Caco-2 (cell line): ENCODE results near the gene MBOAT1. TPM values are rescaled to one million over a fixed set of nuclear protein-coding genes. Genes with fewer than 3 reads are reported as not detected.

Experiments used
- BruUV-seq: library from RNA; stranded (reverse); fragments of 400-500 nt; replicated peaks from 2 replicates; lab custom pipeline; 2021; lab: Mats Ljungman, UMichigan
- CTCF ChIA-PET: fragments of 300-600 bp; sonication (Branson Sonifier 250); formaldehyde crosslinking; loops from one replicate; lab custom pipeline; 2022; ENCODE audit warnings: antibody characterized with exemption; lab: Charles Lee
- POLR2A ChIA-PET: fragments of 300-600 bp; sonication (Branson Sonifier 250); formaldehyde crosslinking; loops from one replicate; lab custom pipeline; 2022; ENCODE audit warnings: antibody characterized with exemption; lab: Charles Lee
- DNase-seq, 2 experiments: peaks; one replicate each; pipeline versions ENCODE4 v3.0.0 to v3.0.0-alpha.2; 2020 to 2022
- H3K27me3 ChIP-seq: replicated peaks from 2 replicates; pipeline ENCODE4 v1.6.0; 2011; ENCODE audit warnings: low read length; ENCODE audit not compliant: control insufficient read depth, insufficient read depth
- H3K36me3 ChIP-seq: 2 replicates; pipeline ENCODE4 v1.5.1; 2011; ENCODE audit warnings: low read length; ENCODE audit not compliant: control insufficient read depth, insufficient read depth
- H3K4me1 ChIP-seq: fragments of 250-450 bp; sonication (Bioruptor Pico); 2 replicates; pipeline ENCODE4 v1.5.1; 2020; ENCODE audit warnings: mild to moderate bottlenecking
- H3K4me3 ChIP-seq: 2 replicates; pipeline ENCODE4 v1.5.1; 2011; ENCODE audit warnings: low read depth, mild to moderate bottlenecking, control low read depth, low read length
- H3K9me3 ChIP-seq: fragments of 250-450 bp; sonication (Bioruptor Pico); 2 replicates; pipeline ENCODE4 v1.5.1; 2020; ENCODE audit warnings: mild to moderate bottlenecking, moderate library complexity
- H3K27ac Mint-ChIP-seq: one replicate; pipeline ENCODE4 v1.8.0; 2022; ENCODE audit warnings: mixed read lengths; ENCODE audit not compliant: unreplicated experiment
- H3K27me3 Mint-ChIP-seq: one replicate; pipeline ENCODE4 v1.8.0; 2022; ENCODE audit warnings: mixed read lengths; ENCODE audit not compliant: insufficient read depth, unreplicated experiment
- H3K36me3 Mint-ChIP-seq: one replicate; pipeline ENCODE4 v1.8.0; 2022; ENCODE audit warnings: mild to moderate bottlenecking, mixed read lengths; ENCODE audit not compliant: insufficient read depth, unreplicated experiment
- H3K4me1 Mint-ChIP-seq: one replicate; pipeline ENCODE4 v1.8.0; 2022; ENCODE audit warnings: low read depth, mixed read lengths; ENCODE audit not compliant: unreplicated experiment
- H3K4me3 Mint-ChIP-seq: one replicate; pipeline ENCODE4 v1.8.0; 2022; ENCODE audit warnings: mild to moderate bottlenecking, moderate library complexity, mixed read lengths; ENCODE audit not compliant: unreplicated experiment
- H3K9me3 Mint-ChIP-seq: one replicate; pipeline ENCODE4 v1.8.0; 2022; ENCODE audit warnings: mixed read lengths; ENCODE audit not compliant: unreplicated experiment
- CTCF ChIP-seq, 2 experiments: fragments of 200-600 bp in 1 of 2; IDR thresholded peaks; 1 replicate in 1 of 2; 2 replicates in 1 of 2; pipeline versions ENCODE4 v1.5.1 to v1.8.0; 2011 to 2022; ENCODE audit warnings: antibody characterized with exemption in 1 of 2, control low read depth in 1 of 2, inconsistent platforms in 1 of 2, low read depth in 1 of 2, low read length in 1 of 2, mild to moderate bottlenecking in 1 of 2, moderate library complexity in 1 of 2; ENCODE audit not compliant: insufficient read depth in 1 of 2, severe bottlenecking in 1 of 2, unreplicated experiment in 1 of 2
- intact Hi-C: fragments of 100-400 bp; cut with micrococcal nuclease; formaldehyde crosslinking; loops from one replicate; pipeline ENCODE4 v1.10.0; 2022; ENCODE audit not compliant: unreplicated experiment
- total RNA-seq: library from RNA; stranded (reverse); gene quantifications from 2 replicates; pipeline ENCODE4 v1.2.3, GENCODE V29; 2022

The MBOAT1 gene
- total RNA-seq, 1 experiment from 2014 or later: 7.3 TPM

GRCh38 chr6:20227350-20227749, 15.1 kb upstream of the MBOAT1 start:
- H3K27ac Mint-ChIP-seq: no peak overlapping the region
- intact Hi-C loops: no loop called here
- DNase-seq: no peak
- H3K27me3 Mint-ChIP-seq: no peaks in the 10 kb centered on the region
- H3K4me3 Mint-ChIP-seq: no peak overlapping the region
- no peak for TF ChIP-seq CTCF (IDR thresholded peaks at IDR 0.05; ENCODE audit: insufficient read depth in 1 of 2, low read depth in 1 of 2, low read length in 1 of 2, severe bottlenecking in 1 of 2, unreplicated experiment in 1 of 2)
- ChIA-PET CTCF (no interaction called here), POLR2A (no interaction called here)
- H3K36me3 Mint-ChIP-seq: no peaks in the 10 kb centered on the region
- Histone ChIP-seq H3K27me3 (no peaks in the 10 kb centered on the region), H3K9me3 (no peaks in the 10 kb centered on the region), H3K36me3 (no peaks in the 10 kb centered on the region), H3K4me3 (no peak overlapping the region), H3K4me1 (no peaks in the 10 kb centered on the region)
- no TSS peak for BruUV-seq
- H3K4me1 Mint-ChIP-seq: peaks cover 7% of the 10 kb centered on the region
- no peaks in the 10 kb centered on the region for H3K9me3 Mint-ChIP-seq

GRCh38 chr6:20223141-20223540, 10.9 kb upstream of the MBOAT1 start:
- CTCF ChIA-PET: no interaction called here

GRCh38 chr6:20221421-20221820, 9.2 kb upstream of the MBOAT1 start:
- Mint-ChIP-seq H3K36me3 (no peaks in the 10 kb centered on the region), H3K27me3 (no peaks in the 10 kb centered on the region), H3K27ac (no peak overlapping the region), H3K9me3 (no peaks in the 10 kb centered on the region), H3K4me1 (peaks cover 8% of the 10 kb centered on the region), H3K4me3 (no peak overlapping the region)
- TF ChIP-seq CTCF (IDR thresholded peaks at IDR 0.05; ENCODE audit: insufficient read depth in 1 of 2, low read depth in 1 of 2, low read length in 1 of 2, severe bottlenecking in 1 of 2, unreplicated experiment in 1 of 2): no peak
- Histone ChIP-seq H3K27me3 (no peaks in the 10 kb centered on the region), H3K9me3 (no peaks in the 10 kb centered on the region), H3K4me1 (no peaks in the 10 kb centered on the region), H3K36me3 (no peaks in the 10 kb centered on the region), H3K4me3 (no peak overlapping the region)
- no peak for DNase-seq
- ChIA-PET POLR2A (no interaction called here), CTCF (interaction anchor here (0.9 kb wide), 1 partner anchor 9 kb away, joined by 3 read pairs; the partner anchor contains the start of gene MBOAT1)
- intact Hi-C loops: no loop called here
- no TSS peak for BruUV-seq

More at GRCh38 chr6:20223141-20223540, 10.9 kb upstream of the MBOAT1 start:
- Mint-ChIP-seq H3K4me3 (no peak overlapping the region), H3K27ac (no peak overlapping the region), H3K9me3 (no peaks in the 10 kb centered on the region), H3K36me3 (no peaks in the 10 kb centered on the region), H3K27me3 (no peaks in the 10 kb centered on the region), H3K4me1 (peaks cover 8% of the 10 kb centered on the region)
- POLR2A ChIA-PET: no interaction called here
- no peaks in the 10 kb centered on the region for H3K4me1 ChIP-seq
- intact Hi-C loops: no loop called here
- no peaks in the 10 kb centered on the region for H3K36me3 ChIP-seq
- no peaks in the 10 kb centered on the region for H3K9me3 ChIP-seq
- no peak overlapping the region for H3K4me3 ChIP-seq
- no peak for TF ChIP-seq CTCF (IDR thresholded peaks at IDR 0.05; ENCODE audit: insufficient read depth in 1 of 2, low read depth in 1 of 2, low read length in 1 of 2, severe bottlenecking in 1 of 2, unreplicated experiment in 1 of 2)
- H3K27me3 ChIP-seq: no peaks in the 10 kb centered on the region
- DNase-seq: no peak
- BruUV-seq: no TSS peak
